B cell (primary cell): ENCODE results near the gene ACTR5. TPM values are rescaled to one million over a fixed set of nuclear protein-coding genes. Genes with fewer than 3 reads are reported as not detected.

Experiments used
- ATAC-seq: fragments of 200-7000 bp; cut with Tn5 transposase; one replicate; pipeline ENCODE4 v1.10.0; 2021; ENCODE audit warnings: low read depth, mild to moderate bottlenecking, moderate number of reproducible peaks, moderate library complexity
- CTCF ChIA-PET: fragments of 350-600 bp; sonication (Branson Sonifier 250); formaldehyde crosslinking; loops from one replicate; lab custom pipeline; 2021; ENCODE audit warnings: antibody characterized with exemption, inconsistent platforms; lab: Charles Lee
- POLR2A ChIA-PET: fragments of 350-600 bp; sonication (Branson Sonifier 250); formaldehyde crosslinking; loops from one replicate; lab custom pipeline; 2021; ENCODE audit warnings: antibody characterized with exemption; lab: Charles Lee
- DNase-seq: peaks from one replicate; pipeline ENCODE4 v3.0.0; 2013
- H2AFZ ChIP-seq: 2 replicates; pipeline ENCODE4 v1.6.1; 2012; ENCODE audit warnings: mild to moderate bottlenecking, low read depth, low read length; ENCODE audit not compliant: insufficient read depth, poor library complexity, severe bottlenecking
- H3K27ac ChIP-seq, 2 donors: 1 replicate in 1 of 2; 2 replicates in 1 of 2; pipeline ENCODE4 v1.5.1; 2012 to 2013; ENCODE audit warnings: low read length in 2 of 2, mild to moderate bottlenecking in 2 of 2, moderate library complexity in 1 of 2
- H3K27me3 ChIP-seq, 4 experiments: fragments of 200-600 bp in 1 of 4; sonication (generic) in 1 of 4; replicated peaks in 1 of 4; 1 replicate in 2 of 4; 2 replicates in 2 of 4; pipeline versions ENCODE4 v1.6.1 to v1.7.0; 2013 to 2016; ENCODE audit warnings: low read length in 3 of 4, mild to moderate bottlenecking in 2 of 4, mixed read lengths in 1 of 4, moderate library complexity in 1 of 4; ENCODE audit not compliant: insufficient read depth in 4 of 4, control insufficient read depth in 3 of 4; ENCODE audit errors: control extremely low read depth in 1 of 4
- H3K36me3 ChIP-seq, 2 experiments: replicated peaks in 1 of 2; 1 replicate in 1 of 2; 2 replicates in 1 of 2; pipeline versions ENCODE4 v1.6.1 to v1.7.1; 2013; ENCODE audit warnings: low read length in 1 of 2; ENCODE audit not compliant: insufficient read depth in 2 of 2, control insufficient read depth in 1 of 2; ENCODE audit errors: control extremely low read depth in 1 of 2, extremely low read depth in 1 of 2
- H3K4me1 ChIP-seq, 2 donors: fragments of 200-600 bp in 1 of 2; sonication (generic) in 1 of 2; 1 replicate in 1 of 2; 2 replicates in 1 of 2; pipeline versions ENCODE4 v1.5.1 to v1.6.1; 2013 to 2017; ENCODE audit warnings: low read length in 2 of 2; ENCODE audit not compliant: control insufficient read depth in 2 of 2, insufficient read depth in 2 of 2
- H3K4me2 ChIP-seq: replicated peaks from 2 replicates; pipeline ENCODE3; 2012; ENCODE audit warnings: mild to moderate bottlenecking, low read depth, low read length; ENCODE audit not compliant: poor library complexity, severe bottlenecking
- H3K4me3 ChIP-seq, 5 experiments: fragments of 200-600 bp in 1 of 5; sonication (generic) in 1 of 5; 1 replicate in 3 of 5; 2 replicates in 2 of 5; pipeline versions ENCODE4 v1.5.1 to v1.7.0; 2011 to 2016; ENCODE audit warnings: low read length in 4 of 5, mild to moderate bottlenecking in 4 of 5, low read depth in 2 of 5, control low read depth in 1 of 5, moderate library complexity in 1 of 5; ENCODE audit not compliant: insufficient read depth in 1 of 5; ENCODE audit errors: control extremely low read depth in 1 of 5, extremely low read depth in 1 of 5
- H3K79me2 ChIP-seq: fragments of 200-600 bp; sonication (generic); one replicate; pipeline ENCODE4 v1.6.0; 2016; ENCODE audit warnings: low read length; ENCODE audit not compliant: control insufficient read depth, insufficient read depth
- H3K9ac ChIP-seq: fragments of 200-600 bp; sonication (generic); 2 replicates; pipeline ENCODE4 v1.6.1; 2017; ENCODE audit warnings: mild to moderate bottlenecking, low read length, moderate library complexity
- H3K9me3 ChIP-seq, 3 donors: one replicate each; pipeline versions ENCODE4 v1.6.1 to v1.7.1; 2013; ENCODE audit warnings: low read length in 2 of 3; ENCODE audit not compliant: control insufficient read depth in 2 of 3, insufficient read depth in 1 of 3; ENCODE audit errors: control extremely low read depth in 1 of 3
- H4K20me1 ChIP-seq: 2 replicates; pipeline ENCODE4 v1.6.0; 2012; ENCODE audit warnings: mild to moderate bottlenecking, low read length; ENCODE audit not compliant: insufficient read depth, control insufficient read depth, poor library complexity, severe bottlenecking
- H3K27ac Mint-ChIP-seq: one replicate; pipeline ENCODE4 v1.8.0; 2021; ENCODE audit warnings: mixed read lengths
- H3K27me3 Mint-ChIP-seq: one replicate; pipeline ENCODE4 v1.8.0; 2021; ENCODE audit warnings: mixed read lengths
- H3K4me1 Mint-ChIP-seq: one replicate; pipeline ENCODE4 v1.8.0; 2021; ENCODE audit warnings: mixed read lengths
- H3K4me3 Mint-ChIP-seq: one replicate; pipeline ENCODE4 v1.8.0; 2021; ENCODE audit warnings: mixed read lengths
- H3K9me3 Mint-ChIP-seq: one replicate; pipeline ENCODE4 v1.8.0; 2022; ENCODE audit warnings: mixed read lengths; ENCODE audit not compliant: insufficient read depth
- CTCF ChIP-seq: fragments of 200-600 bp; IDR thresholded peaks from one replicate; pipeline ENCODE4 v1.8.0; 2022; ENCODE audit warnings: antibody characterized with exemption, mild to moderate bottlenecking
- EZH2 ChIP-seq: IDR thresholded peaks from 2 replicates; pipeline ENCODE4 v1.6.1; 2012; ENCODE audit warnings: borderline replicate concordance, low read depth, mild to moderate bottlenecking, moderate library complexity, low read length; ENCODE audit not compliant: insufficient read depth, poor library complexity, severe bottlenecking
- WGBS: methylation state at CpG from one replicate; pipeline ENCODE4 v1.1.5; 2013; ENCODE audit warnings: missing lambda C conversion rate; ENCODE audit not compliant: insufficient coverage; 5-methylcytosine and 5-hydroxymethylcytosine counted together
- intact Hi-C: fragments of 100-400 bp; cut with micrococcal nuclease; formaldehyde crosslinking; loops from one replicate; pipeline ENCODE4 v1.10.0; 2022
- polyA plus RNA-seq: library from polyadenylated mRNA; depleted of rRNA; stranded (reverse); fragments of >200 nt; gene quantifications from 2 replicates; pipeline ENCODE4 v1.2.3, GENCODE V29; 2012
- total RNA-seq, 2 donors: library from RNA; stranded (reverse); fragments of 120-200 nt in 1 of 2; gene quantifications; 1 replicate in 1 of 2; 2 replicates in 1 of 2; pipeline versions ENCODE4 v1.2.3 to v1.2.4, GENCODE V29; 2013 to 2022

The ACTR5 gene
- total and polyA plus RNA-seq, 2 donors (not counting 1 experiment from before 2014, with no cell fraction given): 15.4 to 18.0 TPM

- Histone ChIP-seq H3K4me1 (no peaks in the 10 kb centered on the region), H3K27me3 (peaks cover 0 to 22% (median 6%) of the 10 kb centered on the region in 4 experiments), H4K20me1 (no peaks in the 10 kb centered on the region), H3K9me3 (no peaks in the 10 kb centered on the region), H3K36me3 (no peaks in the 10 kb centered on the region), H3K4me2 (no peak overlapping the region), H3K4me3 (no peak overlapping the region), H3K9ac (no peak overlapping the region), H3K27ac (no peak overlapping the region), H3K79me2 (no peaks in the 10 kb centered on the region), H2AFZ (no peak overlapping the region)
- H3K27ac Mint-ChIP-seq: no peak overlapping the region
- ChIA-PET CTCF (no interaction called here), POLR2A (no interaction called here)
- intact Hi-C loops: no loop called here
- ATAC-seq: no peak
- DNase-seq: no peak
- H3K4me3 Mint-ChIP-seq: no peak overlapping the region
- TF ChIP-seq CTCF (no peak), EZH2 (no peak)
- H3K27me3 Mint-ChIP-seq: peaks cover 61% of the 10 kb centered on the region
- H3K4me1 Mint-ChIP-seq: no peaks in the 10 kb centered on the region
- 29% methylated on average over 4 of the region's 7 CpGs for WGBS
- H3K9me3 Mint-ChIP-seq: no peaks in the 10 kb centered on the region
Measured at GRCh38 chr20:38706509-38706908, 41.8 kb upstream of the ACTR5 start.

- no peak overlapping the region for H3K4me3 Mint-ChIP-seq
- no peak overlapping the region for H3K27ac Mint-ChIP-seq
- no peak for DNase-seq
- H3K9me3 Mint-ChIP-seq: no peaks in the 10 kb centered on the region
- Histone ChIP-seq H3K4me2 (no peak overlapping the region), H4K20me1 (no peaks in the 10 kb centered on the region), H3K79me2 (no peaks in the 10 kb centered on the region), H3K4me1 (no peaks in the 10 kb centered on the region), H3K27me3 (peaks cover 0 to 28% (median 12%) of the 10 kb centered on the region in 4 experiments), H3K9me3 (no peaks in the 10 kb centered on the region), H3K4me3 (no peak overlapping the region), H3K36me3 (no peaks in the 10 kb centered on the region), H2AFZ (no peak overlapping the region), H3K27ac (no peak overlapping the region), H3K9ac (no peak overlapping the region)
- intact Hi-C loops: no loop called here
- no peak for ATAC-seq
- ChIA-PET CTCF (no interaction called here), POLR2A (no interaction called here)
- H3K27me3 Mint-ChIP-seq: peaks cover 59% of the 10 kb centered on the region
- TF ChIP-seq EZH2 (no peak), CTCF (no peak)
- 33% methylated on average over 5 of the region's 6 CpGs for WGBS
- no peaks in the 10 kb centered on the region for H3K4me1 Mint-ChIP-seq
Measured at GRCh38 chr20:38714308-38714707, 34.0 kb upstream of the ACTR5 start.
